Measurements from ENCODE around the gene CPNE6. TPM values are rescaled to one million over a fixed set of nuclear protein-coding genes. Genes with fewer than 3 reads are reported as not detected.

The CPNE6 gene
- total RNA-seq, 1 donor from 2014 or later, result not detected

- Mint-ChIP-seq H3K36me3 (no peaks in the 10 kb centered on the region), H3K4me1 (peaks cover 5% of the 10 kb centered on the region), H3K9me3 (no peaks in the 10 kb centered on the region), H3K27me3 (ENCODE audit: insufficient read depth, low read depth) (peaks cover 7% of the 10 kb centered on the region), H3K27ac (peak overlapping the region; percentile 72), H3K4me3 (no peak overlapping the region)
- H3K27ac ChIP-seq, result no peak overlapping the region
- H3K4me3 ChIP-seq, result no peak overlapping the region
- H3K79me2 ChIP-seq (ENCODE audit: low read depth), result no peaks in the 10 kb centered on the region
- H3K4me2 ChIP-seq, result no peak overlapping the region
- no peaks in the 10 kb centered on the region for H3K27me3 ChIP-seq
- TF ChIP-seq EZH2phosphoT487 (IDR thresholded peaks at IDR 0.05), result no peak
- TF ChIP-seq EZH2 (IDR thresholded peaks at IDR 0.05), result no peak
- TF ChIP-seq CTCF (IDR thresholded peaks at IDR 0.05), result no peak
- H3K4me1 ChIP-seq, result peaks cover 3% of the 10 kb centered on the region
- H3K9me3 ChIP-seq (ENCODE audit: low read depth), result no peaks in the 10 kb centered on the region
- no peak overlapping the region for H3K9ac ChIP-seq
- H3K36me3 ChIP-seq, result no peaks in the 10 kb centered on the region
- H2AFZ ChIP-seq (replicated peaks), result no peak overlapping the region
- no peaks in the 10 kb centered on the region for H3F3A ChIP-seq (ENCODE audit: low read depth)
- H4K20me1 ChIP-seq (ENCODE audit: low read depth), result no peaks in the 10 kb centered on the region
- no peak for DNase-seq (ENCODE audit: low spot score)
These were observed 10.9 kb upstream of the CPNE6 start for GRCh38 chr14:24060443-24060842.

GRCh38 chr14:24060984-24061913 is 10.1 kb upstream of the CPNE6 start:
- Mint-ChIP-seq H3K4me1 (peaks cover 5% of the 10 kb centered on the region), H3K4me3 (no peak overlapping the region), H3K27ac (no peak overlapping the region), H3K36me3 (no peaks in the 10 kb centered on the region), H3K9me3 (no peaks in the 10 kb centered on the region), H3K27me3 (ENCODE audit: insufficient read depth, low read depth) (peaks cover 5% of the 10 kb centered on the region)
- Histone ChIP-seq H3K4me2 (no peak overlapping the region), H3K27me3 (no peaks in the 10 kb centered on the region), H3K9ac (no peak overlapping the region), H3K4me3 (no peak overlapping the region), H3K36me3 (no peaks in the 10 kb centered on the region), H3K27ac (no peak overlapping the region), H3K4me1 (peaks cover 3% of the 10 kb centered on the region), H3K79me2 (ENCODE audit: low read depth) (no peaks in the 10 kb centered on the region), H3F3A (ENCODE audit: low read depth) (no peaks in the 10 kb centered on the region), H2AFZ (replicated peaks) (no peak overlapping the region), H3K9me3 (ENCODE audit: low read depth) (no peaks in the 10 kb centered on the region), H4K20me1 (ENCODE audit: low read depth) (no peaks in the 10 kb centered on the region)
- TF ChIP-seq CTCF (IDR thresholded peaks at IDR 0.05), result no peak
- TF ChIP-seq EZH2phosphoT487 (IDR thresholded peaks at IDR 0.05), result no peak
- no peak for TF ChIP-seq EZH2 (IDR thresholded peaks at IDR 0.05)
- DNase-seq (ENCODE audit: low spot score), result no peak

- H3K27me3 Mint-ChIP-seq (ENCODE audit: insufficient read depth, low read depth), result peaks cover 4% of the 10 kb centered on the region
- H3K27ac Mint-ChIP-seq, result no peak overlapping the region
- H3K36me3 ChIP-seq, result no peaks in the 10 kb centered on the region
These were observed 9.0 kb upstream of the CPNE6 start for GRCh38 chr14:24062216-24062980.

More at GRCh38 chr14:24062216-24062980, 9.0 kb upstream of the CPNE6 start:
- H2AFZ ChIP-seq (replicated peaks), result no peak overlapping the region
- no peaks in the 10 kb centered on the region for H3K79me2 ChIP-seq (ENCODE audit: low read depth)
- no peaks in the 10 kb centered on the region for H4K20me1 ChIP-seq (ENCODE audit: low read depth)
- H3K27me3 ChIP-seq, result no peaks in the 10 kb centered on the region
- no peak overlapping the region for H3K9ac ChIP-seq
- H3K4me1 Mint-ChIP-seq, result peaks cover 6% of the 10 kb centered on the region
- TF ChIP-seq EZH2 (IDR thresholded peaks at IDR 0.05), result no peak
- TF ChIP-seq CTCF (IDR thresholded peaks at IDR 0.05), result no peak
- TF ChIP-seq EZH2phosphoT487 (IDR thresholded peaks at IDR 0.05), result no peak
- no peak overlapping the region for H3K4me3 Mint-ChIP-seq
- H3K4me3 ChIP-seq, result no peak overlapping the region
- H3F3A ChIP-seq (ENCODE audit: low read depth), result no peaks in the 10 kb centered on the region
- H3K4me1 ChIP-seq, result peaks cover 3% of the 10 kb centered on the region
- H3K36me3 Mint-ChIP-seq, result no peaks in the 10 kb centered on the region
- no peak overlapping the region for H3K4me2 ChIP-seq
- no peak overlapping the region for H3K27ac ChIP-seq
- no peaks in the 10 kb centered on the region for H3K9me3 Mint-ChIP-seq
- no peak for DNase-seq (ENCODE audit: low spot score)
- no peaks in the 10 kb centered on the region for H3K9me3 ChIP-seq (ENCODE audit: low read depth)
